ENCODE measurements around the gene NDUFB6. TPM values are rescaled to one million over a fixed set of nuclear protein-coding genes. Genes with fewer than 3 reads are reported as not detected.
"Not testable (repeated sequence)": the region's sequence is repeated elsewhere in the genome, so short reads cannot be mapped to it uniquely, and the experiment has no call there.

The NDUFB6 gene
- total RNA-seq, 2 experiments from 2014 or later: 57.8 to 59.9 TPM

GRCh38 chr9:32526707-32527048 is 46.3 kb downstream of the NDUFB6 start:
- ChIA-PET POLR2A (interaction anchor here (2.1 kb wide), 1 partner anchor 24 kb away, joined by 8 read pairs; no protein-coding TSS in a partner anchor), CTCF (interaction anchor here (0.6 kb wide), 1 partner anchor 24 kb away, joined by 3 read pairs; no protein-coding TSS in a partner anchor)

DNA sequence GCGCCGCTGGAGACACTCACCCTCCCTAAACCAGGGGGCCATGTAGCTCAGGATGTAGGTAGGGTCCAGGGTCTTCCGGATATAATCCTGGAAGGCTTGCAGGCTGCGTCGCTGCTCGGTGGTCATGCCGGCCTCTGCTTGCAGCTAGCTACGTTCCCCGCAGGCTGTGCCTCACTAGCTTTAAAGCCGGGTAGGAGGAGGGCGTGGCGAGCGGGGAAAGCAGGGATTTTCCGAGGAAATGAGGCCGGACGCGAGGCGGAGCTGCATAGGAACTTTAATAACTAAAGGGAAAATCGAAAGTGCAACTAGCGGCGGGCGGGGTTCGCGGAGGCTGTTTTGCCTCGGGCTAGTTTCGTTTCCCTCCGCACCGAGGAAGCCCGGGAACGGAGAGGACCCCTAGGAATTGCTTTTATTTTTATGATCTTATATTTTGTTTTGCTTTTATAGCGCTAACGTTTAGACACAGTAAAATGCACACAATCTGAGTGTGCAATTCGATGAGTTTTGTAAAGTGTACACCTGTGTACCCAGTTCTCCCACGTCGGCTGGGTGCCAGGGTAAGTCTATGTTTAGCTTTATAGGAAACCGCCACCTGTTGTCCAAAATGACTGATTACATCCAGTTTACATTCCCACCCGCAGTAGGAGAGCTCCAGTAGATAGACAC is 46.8 kb downstream of the NDUFB6 start, which contains the start of gene RIGI:
Gene RIGI (minus strand): TSS at position 156 of the 666 bp plus-strand sequence. CDS start 30 bp downstream, at position 126.
- CTCF ChIA-PET: interaction anchor here (0.6 to 0.8 kb wide), 3 partner anchors 25 to 147 kb away, joined by 3 read pairs; no protein-coding TSS in a partner anchor

DNA sequence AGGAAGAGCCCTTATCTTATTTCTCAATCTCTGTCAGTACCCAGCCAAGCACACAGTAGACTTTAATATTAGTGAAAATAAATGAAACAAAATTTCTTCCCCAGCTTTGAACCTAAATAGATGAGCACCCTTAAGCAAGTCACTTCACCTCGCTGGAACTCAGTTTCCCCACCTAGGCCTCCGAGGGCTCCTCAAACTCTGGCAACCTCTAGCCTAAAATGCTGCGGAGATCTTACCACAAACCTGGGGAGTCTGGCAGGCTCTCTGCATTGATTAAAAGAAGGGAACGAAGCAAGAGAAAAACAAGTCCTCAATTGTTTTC is 47.3 kb downstream of the NDUFB6 start:
- ChIA-PET CTCF (interaction anchor here (0.8 kb wide), 2 partner anchors 25 to 147 kb away, joined by 3 read pairs; no protein-coding TSS in a partner anchor), POLR2A (interaction anchor here (0.9 to 2.1 kb wide), 3 partner anchors 25 to 27 kb away, joined by 3 to 8 read pairs (median 3); partner anchors contain the start of genes SMIM27 and TOPORS)

More for the DNA sequence above, 46.8 kb downstream of the NDUFB6 start, which contains the start of gene RIGI:
- POLR2A ChIA-PET: interaction anchor here (0.9 to 2.1 kb wide), 3 partner anchors 24 to 26 kb away, joined by 3 to 8 read pairs (median 3); partner anchors contain the start of genes SMIM27 and TOPORS

DNA sequence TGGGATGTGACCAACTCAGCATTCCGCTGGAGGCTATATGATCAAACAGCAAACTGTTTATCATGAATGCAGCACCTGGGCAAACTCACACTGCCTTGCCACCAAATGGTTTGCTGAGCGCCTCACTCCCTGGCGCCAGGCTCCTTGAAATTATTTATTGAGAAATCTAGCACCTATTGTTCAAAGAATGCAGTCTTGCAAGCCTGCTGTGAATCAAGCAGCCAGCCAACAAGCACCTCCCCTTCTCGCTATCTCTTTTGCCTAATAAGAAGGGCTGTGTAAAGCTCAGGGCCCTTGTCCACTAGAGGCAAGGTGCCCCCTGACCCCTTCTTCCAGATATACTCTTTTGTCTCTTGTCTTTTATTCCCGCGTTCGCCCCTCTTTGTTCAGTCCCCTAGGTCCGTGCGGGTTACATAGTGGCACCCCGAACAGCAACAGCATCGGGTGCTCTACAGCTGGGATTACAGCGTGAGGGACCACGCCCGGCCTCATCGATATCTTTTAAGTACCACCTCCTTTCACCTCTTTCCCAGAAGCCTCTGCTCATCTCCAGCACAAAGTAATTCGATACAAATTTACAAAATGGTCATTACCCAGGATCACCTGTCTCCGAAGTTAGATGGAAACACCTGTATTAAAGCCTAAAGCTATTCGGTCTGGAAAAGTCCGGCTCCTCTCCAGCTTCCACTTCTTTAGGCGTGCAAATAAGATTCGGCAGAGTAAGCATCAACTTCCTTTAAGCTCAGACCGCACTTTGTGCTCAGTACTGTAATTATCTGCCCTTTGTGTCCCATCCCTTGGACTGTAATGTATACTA is 47.9 kb downstream of the NDUFB6 start:
- CTCF ChIA-PET: interaction anchor here (0.8 kb wide), 1 partner anchor 146 kb away, joined by 3 read pairs; no protein-coding TSS in a partner anchor
- POLR2A ChIA-PET: interaction anchor here (0.9 to 2.1 kb wide), 3 partner anchors 25 to 27 kb away, joined by 3 to 8 read pairs (median 3); partner anchors contain the start of genes SMIM27 and TOPORS

- POLR2A ChIA-PET, CTCF ChIA-PET: not testable (repeated sequence)
These were observed 48.4 kb downstream of the NDUFB6 start for GRCh38 chr9:32524558-32524891.

- POLR2A ChIA-PET: no interaction called here
- CTCF ChIA-PET: no interaction called here
These were observed 49.0 kb downstream of the NDUFB6 start for GRCh38 chr9:32523910-32524309.

- ChIA-PET POLR2A (no interaction called here), CTCF (no interaction called here)
These were observed 54.7 kb downstream of the NDUFB6 start for GRCh38 chr9:32518276-32518675.

DNA sequence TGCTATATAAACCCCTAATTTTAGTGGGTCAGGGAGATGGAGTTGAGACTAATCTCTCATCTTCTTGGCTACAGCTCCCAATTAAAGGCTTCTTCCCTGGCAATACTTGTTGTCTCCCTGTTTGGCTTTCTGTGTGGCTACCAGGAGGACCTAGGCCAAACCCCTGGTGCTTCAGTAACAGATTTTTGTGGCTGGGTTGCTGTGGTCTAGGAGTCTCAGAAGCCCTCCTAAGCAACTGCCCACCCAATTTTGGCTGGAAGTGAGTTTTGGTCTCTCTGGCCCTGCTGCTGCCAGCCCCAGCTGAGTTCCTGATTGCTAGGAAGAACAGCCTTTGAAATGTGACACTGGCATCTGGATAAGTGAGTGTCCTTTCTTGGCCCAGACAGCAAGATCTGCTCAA is 56.7 kb downstream of the NDUFB6 start:
- POLR2A ChIA-PET: no interaction called here
- CTCF ChIA-PET: no interaction called here

GRCh38 chr9:32508728-32509127 is 64.2 kb downstream of the NDUFB6 start:
- CTCF ChIA-PET: interaction anchor here (1.8 kb wide), 1 partner anchor 71 kb away, joined by 4 read pairs; no protein-coding TSS in a partner anchor
- POLR2A ChIA-PET: no interaction called here

GRCh38 chr9:32503008-32503407 is 70.0 kb downstream of the NDUFB6 start:
- CTCF ChIA-PET: no interaction called here
- POLR2A ChIA-PET: no interaction called here

Other genes with a start within 250 kb of the NDUFB6 start
- gene ACO1, start 188.5 kb downstream of the NDUFB6 start, total RNA-seq: 10 to 100 TPM; 15.8 to 16.8 TPM
- gene RIGI, start 47.0 kb downstream of the NDUFB6 start, total RNA-seq: 1 to 10 TPM; 4.2 TPM
- gene SMIM27, start 20.8 kb downstream of the NDUFB6 start, total RNA-seq: 10 to 100 TPM; 14.8 to 18.4 TPM
- gene TOPORS, start 20.6 kb downstream of the NDUFB6 start, total RNA-seq: 10 to 100 TPM; 16.3 to 16.8 TPM
- gene TAF1L, start 62.5 kb upstream of the NDUFB6 start, total RNA-seq: not detected
- not detected for gene TMEM215, start 210.4 kb upstream of the NDUFB6 start, total RNA-seq